Fibroblast of the aortic adventitia (primary cell): ENCODE results near the gene CKAP2L. TPM values are rescaled to one million over a fixed set of nuclear protein-coding genes. Genes with fewer than 3 reads are reported as not detected.
"Not testable (repeated sequence)": the region's sequence is repeated elsewhere in the genome, so short reads cannot be mapped to it uniquely, and the experiment has no call there.

Experiments used
- DNase-seq: peaks from one replicate; pipeline ENCODE4 v3.0.0-alpha.2; 2010; ENCODE audit warnings: low read depth
- H3K4me3 ChIP-seq: 2 replicates; pipeline ENCODE4 v1.5.1; 2011; ENCODE audit warnings: low read depth, mild to moderate bottlenecking, control low read depth, low read length, moderate library complexity
- CTCF ChIP-seq: IDR thresholded peaks from 2 replicates; pipeline ENCODE4 v1.5.1; 2011; ENCODE audit warnings: mild to moderate bottlenecking, low read length, control low read depth, inconsistent platforms; ENCODE audit not compliant: insufficient read depth
- total RNA-seq: library from RNA; depleted of rRNA; stranded (reverse); fragments of >200 nt; gene quantifications from 2 replicates; pipeline ENCODE4 v1.2.3, GENCODE V29; 2012; ENCODE audit warnings: low replicate concordance

The CKAP2L gene
- total RNA-seq, 1 donor: 26.4 TPM

GRCh38 chr2:112718863-112719370, 45.5 kb downstream of the CKAP2L start:
- no peak for DNase-seq
- TF ChIP-seq CTCF: no peak
- H3K4me3 ChIP-seq: no peak overlapping the region

- not testable (repeated sequence) for DNase-seq, H3K4me3 ChIP-seq
These were observed 47.5 kb downstream of the CKAP2L start for GRCh38 chr2:112716826-112717352.

DNA sequence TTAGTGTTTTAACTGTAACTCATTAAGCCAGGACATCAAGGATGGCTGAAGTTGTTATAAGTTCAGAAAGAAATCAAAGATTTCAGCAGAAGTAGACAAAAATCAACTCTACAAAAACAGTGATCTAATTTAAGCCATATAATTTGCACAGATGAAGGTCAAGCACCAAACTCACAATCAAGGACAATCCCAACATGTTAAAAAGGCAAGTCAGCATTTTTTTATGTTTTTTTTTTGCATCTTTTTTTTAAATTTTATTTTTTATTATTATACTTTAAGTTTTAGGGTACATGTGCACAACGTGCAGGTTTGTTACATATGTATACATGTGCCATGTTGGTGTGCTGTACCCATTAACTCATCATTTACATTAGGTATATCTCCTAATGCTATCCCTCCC, 48.3 kb downstream of the CKAP2L start:
- not testable (repeated sequence) for DNase-seq

DNA sequence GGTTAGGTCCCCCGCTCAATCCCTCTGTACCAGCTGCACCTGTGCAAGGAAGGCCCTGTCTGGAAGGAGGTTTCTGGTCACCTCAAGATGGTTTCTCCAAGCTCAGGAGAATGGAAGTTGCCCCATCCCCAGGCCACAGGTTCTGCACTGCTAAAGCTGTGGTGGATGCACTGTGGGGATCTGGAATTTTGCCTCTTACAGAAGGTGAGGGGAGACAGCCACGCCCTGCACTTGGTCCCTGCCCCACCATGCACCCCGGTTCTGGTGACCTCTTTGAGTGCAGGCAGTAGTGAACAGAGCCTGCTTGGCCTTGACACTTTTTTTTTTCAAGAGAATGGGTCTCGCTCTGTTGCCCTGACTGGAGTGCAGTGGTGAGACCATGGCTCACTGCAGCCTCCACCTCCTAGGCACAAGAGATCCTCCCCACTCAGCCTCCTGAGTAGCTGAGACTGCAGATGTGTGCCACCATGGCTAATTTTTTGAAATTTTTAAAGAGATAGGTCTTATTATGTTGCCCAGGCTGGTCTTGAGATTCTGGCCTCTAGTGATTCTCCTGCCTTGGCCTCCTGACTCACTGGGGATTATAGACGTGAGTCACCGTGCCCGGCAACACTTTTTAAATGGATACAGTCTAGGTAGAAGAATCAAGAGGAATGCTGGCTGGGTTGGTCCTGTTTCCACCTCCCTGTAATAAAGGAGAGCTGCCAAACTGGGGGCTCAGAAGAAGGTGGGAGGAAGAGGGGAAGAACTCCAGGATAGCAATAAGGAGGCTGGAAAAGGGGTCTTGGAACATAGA, 49.4 kb downstream of the CKAP2L start:
- H3K4me3 ChIP-seq: no peak overlapping the region
- peak; percentile 33 for DNase-seq
- no peak for TF ChIP-seq CTCF

More for the DNA sequence above, 48.3 kb downstream of the CKAP2L start:
- not testable (repeated sequence) for H3K4me3 ChIP-seq

GRCh38 chr2:112714331-112714730, 50.1 kb downstream of the CKAP2L start:
- DNase-seq: no peak
- no peak for TF ChIP-seq CTCF
- no peak overlapping the region for H3K4me3 ChIP-seq

DNA sequence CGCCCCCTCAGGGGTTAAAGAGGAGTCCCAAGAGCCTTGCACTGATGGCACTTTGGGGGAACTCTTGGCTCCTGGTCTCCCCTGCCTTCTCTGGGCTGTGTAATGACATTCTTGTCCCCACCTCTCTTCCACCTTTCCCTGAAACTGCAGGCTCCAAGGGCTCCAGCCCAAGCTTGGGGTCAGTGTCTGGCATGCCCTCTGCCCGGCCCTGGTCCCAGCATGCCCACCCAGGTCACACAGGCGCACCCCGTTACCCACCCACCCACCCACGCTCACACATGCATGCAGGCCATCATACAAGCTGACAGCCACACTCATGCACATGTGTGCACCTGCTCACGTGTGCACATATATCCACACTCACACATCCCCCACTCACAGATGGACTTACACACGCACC, 50.5 kb downstream of the CKAP2L start:
- TF ChIP-seq CTCF: no peak
- no peak overlapping the region for H3K4me3 ChIP-seq
- no peak for DNase-seq

- no peak for DNase-seq
- TF ChIP-seq CTCF: no peak
- no peak overlapping the region for H3K4me3 ChIP-seq
These were observed 50.9 kb downstream of the CKAP2L start for GRCh38 chr2:112713585-112713925.
